GM21529 (cell line): ENCODE measurements around the gene IZUMO1.
"Not testable (repeated sequence)": the region's sequence is repeated elsewhere in the genome, so short reads cannot be mapped to it uniquely, and the experiment has no call there.

Source experiments
- ATAC-seq: cut with Tn5 transposase; IDR thresholded peaks from one replicate; pipeline ENCODE4 v1.9.1; 2021; ENCODE audit not compliant: unreplicated experiment

IZUMO1 gene

GRCh38 chr19:48714759-48715675, 31.7 kb downstream of the IZUMO1 start:
- no peak for ATAC-seq

GRCh38 chr19:48713864-48714755, 32.6 kb downstream of the IZUMO1 start:
- peak; percentile 85 for ATAC-seq

- ATAC-seq = no peak
Measured at GRCh38 chr19:48713041-48713863, 33.5 kb downstream of the IZUMO1 start.

- ATAC-seq = no peak
Measured at GRCh38 chr19:48711106-48711662, 35.5 kb downstream of the IZUMO1 start.

- ATAC-seq = no peak
Measured at GRCh38 chr19:48708471-48708870, 38.2 kb downstream of the IZUMO1 start.

GRCh38 chr19:48705431-48705830, 41.3 kb downstream of the IZUMO1 start:
- no peak for ATAC-seq

GRCh38 chr19:48703316-48703715, 43.4 kb downstream of the IZUMO1 start:
- ATAC-seq = no peak

GRCh38 chr19:48702701-48703100, 44.0 kb downstream of the IZUMO1 start:
- no peak for ATAC-seq

- no peak for ATAC-seq
Measured at GRCh38 chr19:48698046-48698445, 48.7 kb downstream of the IZUMO1 start.

- no peak for ATAC-seq
Measured at GRCh38 chr19:48696353-48697010, 50.2 kb downstream of the IZUMO1 start.

GRCh38 chr19:48695743-48696352, 50.9 kb downstream of the IZUMO1 start, which contains the start of gene FUT2:
TSS of gene FUT2 (plus strand) at chr19:48695971. CDS start at chr19:48702957, 6,986 bp downstream.
- ATAC-seq = no peak

- ATAC-seq = not testable (repeated sequence)
Measured at GRCh38 chr19:48693629-48694028, 53.1 kb downstream of the IZUMO1 start.
